ENCODE results near the gene SH2D3C.

DNA sequence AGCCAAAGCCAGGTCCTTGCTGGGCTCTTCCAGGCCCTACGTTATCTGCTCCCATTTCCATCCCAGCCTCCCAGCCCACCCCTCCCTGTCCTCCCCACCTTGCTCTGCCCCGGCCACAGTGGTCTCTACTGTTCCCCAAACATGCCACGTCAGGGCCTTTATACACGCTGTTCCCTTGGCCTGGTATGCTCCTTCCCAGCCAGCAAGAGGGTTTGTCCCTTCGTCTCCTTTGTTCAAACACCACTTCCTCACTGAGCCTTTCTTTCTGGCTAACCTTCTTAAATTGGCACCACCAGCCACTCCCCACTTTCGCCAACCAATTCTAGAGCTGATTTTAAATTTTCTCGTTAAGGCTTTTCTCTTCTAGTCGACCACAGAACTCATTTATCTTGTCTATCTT is 9.8 kb downstream of the SH2D3C start:
- TF ChIP-seq, protein P1, sequence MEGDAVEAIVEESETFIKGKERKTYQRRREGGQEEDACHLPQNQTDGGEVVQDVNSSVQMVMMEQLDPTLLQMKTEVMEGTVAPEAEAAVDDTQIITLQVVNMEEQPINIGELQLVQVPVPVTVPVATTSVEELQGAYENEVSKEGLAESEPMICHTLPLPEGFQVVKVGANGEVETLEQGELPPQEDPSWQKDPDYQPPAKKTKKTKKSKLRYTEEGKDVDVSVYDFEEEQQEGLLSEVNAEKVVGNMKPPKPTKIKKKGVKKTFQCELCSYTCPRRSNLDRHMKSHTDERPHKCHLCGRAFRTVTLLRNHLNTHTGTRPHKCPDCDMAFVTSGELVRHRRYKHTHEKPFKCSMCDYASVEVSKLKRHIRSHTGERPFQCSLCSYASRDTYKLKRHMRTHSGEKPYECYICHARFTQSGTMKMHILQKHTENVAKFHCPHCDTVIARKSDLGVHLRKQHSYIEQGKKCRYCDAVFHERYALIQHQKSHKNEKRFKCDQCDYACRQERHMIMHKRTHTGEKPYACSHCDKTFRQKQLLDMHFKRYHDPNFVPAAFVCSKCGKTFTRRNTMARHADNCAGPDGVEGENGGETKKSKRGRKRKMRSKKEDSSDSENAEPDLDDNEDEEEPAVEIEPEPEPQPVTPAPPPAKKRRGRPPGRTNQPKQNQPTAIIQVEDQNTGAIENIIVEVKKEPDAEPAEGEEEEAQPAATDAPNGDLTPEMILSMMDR (IDR thresholded peaks at IDR 0.05): no peak
- TF ChIP-seq POLR2A (IDR thresholded peaks at IDR 0.05): no peak
